Left lobe of liver (tissue), 2 donors: ENCODE measurements around the gene TSPAN17. TPM values are rescaled to one million over a fixed set of nuclear protein-coding genes. Genes with fewer than 3 reads are reported as not detected.
"Not testable (repeated sequence)": the region's sequence is repeated elsewhere in the genome, so short reads cannot be mapped to it uniquely, and the experiment has no call there.

Experiments
- ATAC-seq: fragments of 200-7000 bp; cut with Tn5 transposase; one replicate; pipeline ENCODE4 v1.9.1; 2020; ENCODE audit warnings: mild to moderate bottlenecking, moderate library complexity
- DNase-seq: peaks from one replicate; pipeline ENCODE4 v3.0.0-alpha.2; 2020; ENCODE audit warnings: low spot score
- total RNA-seq: library from RNA; stranded (reverse); gene quantifications from one replicate; pipeline ENCODE4 v1.2.1, GENCODE V29; 2021
- donor health status: DM: no; HTN: no; CAD: no; lungs with moderate emphysema.
- donor health status: DM: no; HTN: yes; CAD: no.

Gene TSPAN17
- total RNA-seq, 1 donor from 2014 or later = 13.7 TPM

DNA sequence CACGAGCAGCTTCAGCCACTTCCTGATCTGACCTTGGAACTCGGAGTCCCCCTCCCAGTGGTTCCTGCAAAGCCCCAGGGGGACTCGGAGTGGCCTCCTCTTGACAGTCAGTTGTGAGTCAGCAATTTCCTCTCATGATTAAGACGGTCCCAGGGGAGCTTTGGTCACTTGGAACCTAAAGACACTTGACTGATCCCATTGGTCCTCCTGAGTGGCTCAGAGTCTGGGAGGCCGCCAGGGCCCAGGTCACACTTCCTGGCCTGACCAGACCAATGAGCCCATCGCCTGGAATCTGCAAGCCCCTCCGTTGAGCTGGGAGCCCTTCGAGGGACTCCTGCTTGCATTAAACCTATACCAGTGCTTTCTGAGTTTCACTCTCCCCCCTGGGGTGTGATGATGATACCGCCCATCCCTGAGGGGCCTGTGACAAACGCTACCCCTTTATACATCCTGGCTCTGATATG is 29.1 kb downstream of the TSPAN17 start:
- DNase-seq (no peak), ATAC-seq (no peak)

DNA sequence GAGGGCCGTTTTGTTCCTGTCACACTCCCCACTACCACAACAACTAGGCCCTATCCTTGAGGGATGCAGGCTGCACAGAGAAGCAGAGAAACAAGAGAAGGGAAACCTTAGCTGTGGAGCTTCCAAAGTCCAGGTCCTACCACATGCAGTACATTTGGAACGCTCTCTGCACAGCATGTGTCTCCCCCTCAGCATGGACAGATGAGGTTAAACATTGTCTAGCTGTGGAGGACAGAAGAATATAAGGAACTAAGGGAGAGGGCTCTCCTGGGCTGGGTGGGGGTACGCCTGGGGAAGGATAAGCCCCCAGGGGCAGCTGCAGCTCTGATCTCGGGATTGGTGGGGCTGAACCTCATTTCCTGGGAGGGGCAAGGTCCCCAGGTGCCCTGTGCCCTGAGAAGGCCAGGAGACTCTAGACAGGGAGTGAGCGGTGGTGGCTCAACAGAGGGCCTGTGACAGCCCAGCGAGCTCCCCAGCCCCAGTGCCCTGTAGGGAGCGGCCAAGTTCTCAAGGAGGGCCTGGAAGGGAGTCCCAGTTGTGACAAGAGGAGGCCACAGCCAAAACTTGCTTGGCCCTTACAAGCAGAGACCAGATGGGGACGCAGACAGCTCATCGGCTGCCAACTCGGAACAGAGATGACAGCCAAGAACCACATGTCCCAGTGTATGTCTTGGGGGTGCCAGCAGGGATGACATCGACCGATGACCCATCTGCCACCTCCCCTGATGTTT is 30.1 kb downstream of the TSPAN17 start:
- DNase-seq (no peak), ATAC-seq (no peak)

DNA sequence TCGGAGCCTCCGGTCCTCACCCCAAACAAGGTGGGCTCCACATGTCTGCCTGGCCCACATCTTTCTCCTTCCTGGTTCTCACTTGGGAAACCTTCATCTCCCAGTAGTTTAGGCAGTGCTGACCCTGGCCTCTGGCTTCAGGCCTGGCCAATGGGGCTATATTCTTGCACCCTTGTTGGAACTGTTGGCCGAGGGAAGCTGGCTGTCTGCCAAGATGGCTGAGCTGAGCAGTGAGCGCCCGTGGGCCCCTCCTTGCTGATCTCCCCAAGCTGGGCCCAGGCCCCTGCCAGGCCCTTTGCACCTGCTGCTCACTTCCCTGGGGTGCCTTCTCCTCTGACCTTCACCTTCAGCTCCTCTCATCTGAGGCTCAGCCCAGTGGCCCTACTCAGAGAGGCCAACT is 31.3 kb downstream of the TSPAN17 start:
- ATAC-seq (no peak), DNase-seq (no peak)

DNA sequence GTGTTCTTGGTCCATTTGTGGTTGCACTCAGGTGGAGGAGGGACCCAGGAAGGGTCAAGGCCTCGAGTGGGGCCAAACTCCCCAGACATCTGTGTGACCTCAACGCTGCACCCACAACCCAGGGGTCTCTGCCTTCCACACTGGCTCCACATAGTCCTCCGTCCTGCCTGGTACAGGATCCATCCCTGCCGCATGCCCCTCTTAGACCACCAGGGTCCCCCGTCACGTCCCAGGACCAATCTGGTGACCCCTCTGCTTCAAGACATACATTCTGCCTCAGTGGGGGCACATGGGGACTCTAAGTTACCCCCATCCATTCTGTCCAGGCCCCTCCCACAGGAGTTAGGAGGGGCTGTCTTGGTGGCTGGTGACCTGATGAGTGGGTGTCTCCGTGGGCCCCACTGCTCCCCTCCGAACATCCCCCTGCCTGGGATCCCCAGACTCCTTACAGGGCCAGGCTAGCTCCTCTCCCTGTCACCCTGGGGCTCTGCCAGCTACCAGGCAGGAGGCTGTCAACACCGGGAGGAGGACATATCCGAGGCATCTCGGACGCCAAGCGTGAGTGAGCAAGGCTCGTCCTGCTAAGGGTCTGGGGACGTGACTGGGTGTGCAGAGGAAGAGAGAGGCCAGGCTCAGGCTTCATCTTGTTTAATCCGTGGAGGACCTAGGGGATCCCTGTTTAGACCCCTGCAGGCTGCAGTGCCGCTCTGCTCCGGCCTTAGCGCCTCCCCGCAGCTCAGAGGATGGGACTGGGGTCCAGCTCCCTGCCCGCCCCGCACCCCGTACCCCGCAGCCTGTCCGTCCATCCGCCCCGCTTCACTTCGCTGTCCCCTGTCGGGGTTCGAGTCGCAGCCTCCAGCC is 32.3 kb downstream of the TSPAN17 start:
- DNase-seq (no peak), ATAC-seq (no peak)

DNA sequence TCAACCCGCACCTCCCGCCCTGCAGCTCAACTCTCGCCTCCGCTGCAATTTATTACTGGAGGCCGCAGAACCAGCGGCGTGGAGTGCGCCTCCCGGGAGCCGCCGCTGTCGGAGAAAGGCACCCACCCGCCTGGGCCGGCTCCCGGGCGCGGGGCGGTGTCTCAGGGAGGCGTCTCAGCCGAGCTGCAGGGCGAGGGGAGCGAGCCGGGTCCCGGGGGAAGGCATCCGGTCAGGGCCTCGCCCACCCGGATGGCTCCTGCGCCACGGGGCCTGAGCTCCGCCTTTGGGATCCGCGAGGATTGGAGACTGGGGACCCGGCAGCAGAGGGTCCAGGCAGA is 32.9 kb downstream of the TSPAN17 start:
- ATAC-seq (no peak), DNase-seq (no peak)

DNA sequence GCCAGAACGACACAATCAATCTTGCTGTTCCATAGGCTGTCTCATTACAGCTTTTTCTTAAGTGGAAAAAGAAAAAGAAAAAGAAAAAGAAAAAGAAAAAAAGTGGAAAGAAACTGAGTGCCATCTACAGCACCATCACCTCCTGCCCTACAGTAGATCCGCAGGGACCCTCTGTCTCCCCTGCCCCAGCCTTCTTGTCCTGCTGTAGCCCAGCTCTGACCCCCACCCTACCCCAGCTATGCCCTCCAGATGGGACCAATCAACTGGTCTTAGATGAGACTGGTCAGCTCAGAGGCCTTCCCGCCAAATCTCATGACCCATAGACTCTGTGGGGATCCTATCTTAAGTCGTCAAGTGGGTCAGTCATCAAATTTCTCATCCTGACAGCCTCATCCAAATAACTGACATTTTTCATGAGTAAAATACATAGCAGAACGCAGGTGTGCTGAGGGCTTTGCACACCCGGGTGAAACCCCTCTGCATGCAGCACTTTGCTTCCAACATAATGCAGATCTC is 34.8 kb downstream of the TSPAN17 start:
- DNase-seq (no peak), ATAC-seq (no peak)

DNA sequence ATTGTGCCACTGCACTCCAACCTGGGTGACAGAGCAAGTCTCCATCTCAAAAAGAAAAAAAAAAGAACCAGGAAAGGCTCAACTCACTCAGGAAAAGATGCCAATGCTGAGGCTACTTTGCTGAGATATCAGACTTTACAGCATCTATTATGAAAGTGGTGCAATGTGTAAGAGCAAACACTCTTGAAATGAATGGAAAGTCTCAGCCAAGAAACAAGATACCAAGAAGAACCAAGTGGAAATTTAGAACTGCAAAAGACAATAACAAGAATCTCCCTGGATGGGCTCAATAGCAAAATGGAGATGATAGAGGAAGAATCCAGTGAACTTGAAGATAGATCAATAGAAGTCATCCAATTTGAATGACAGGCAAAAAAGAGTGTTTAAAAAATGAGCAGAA is 37.7 kb downstream of the TSPAN17 start:
- no peak for DNase-seq

DNA sequence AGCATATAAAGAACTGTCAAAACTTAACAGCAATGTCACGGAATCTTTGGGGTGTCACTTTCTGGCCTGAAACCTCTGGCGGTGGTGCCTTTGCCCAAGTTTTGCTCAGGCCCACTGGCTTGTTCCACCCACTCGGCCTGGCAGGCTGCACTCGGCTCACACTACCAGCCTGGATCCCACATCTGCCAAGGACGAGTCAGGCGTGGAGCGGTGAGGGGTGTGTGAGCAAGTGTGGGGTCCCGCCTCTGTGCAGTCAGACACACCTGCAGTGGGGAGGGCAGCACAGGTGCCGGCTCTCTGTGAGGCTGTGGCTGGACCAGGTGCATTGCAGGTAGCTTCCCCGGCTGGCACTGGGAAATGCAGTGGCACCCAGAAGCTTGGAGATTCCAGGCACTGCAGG is 40.0 kb downstream of the TSPAN17 start:
- DNase-seq (no peak), ATAC-seq (no peak)

More for the DNA sequence above, 37.7 kb downstream of the TSPAN17 start:
- no peak for ATAC-seq

DNA sequence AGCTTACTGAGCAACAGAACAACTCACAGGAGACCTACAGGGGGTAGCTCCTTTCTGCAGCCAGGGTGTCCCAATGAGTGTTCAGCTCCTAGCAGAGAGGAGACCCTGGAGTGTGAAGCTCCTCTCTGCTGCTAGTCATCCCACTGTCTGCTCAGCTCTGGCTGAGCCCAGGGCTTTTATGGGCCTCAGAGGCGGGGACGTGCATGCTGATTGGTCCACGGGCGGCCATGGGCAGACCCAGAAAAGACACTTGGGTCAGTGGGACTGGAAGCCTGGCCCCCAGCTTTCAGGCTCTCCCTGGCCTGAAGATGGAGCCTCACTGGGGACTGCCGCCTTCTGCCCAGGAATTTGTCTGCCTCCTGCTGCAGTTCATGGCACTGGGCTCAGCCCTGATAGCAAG is 40.6 kb downstream of the TSPAN17 start:
- ATAC-seq (no peak), DNase-seq (no peak)

DNA sequence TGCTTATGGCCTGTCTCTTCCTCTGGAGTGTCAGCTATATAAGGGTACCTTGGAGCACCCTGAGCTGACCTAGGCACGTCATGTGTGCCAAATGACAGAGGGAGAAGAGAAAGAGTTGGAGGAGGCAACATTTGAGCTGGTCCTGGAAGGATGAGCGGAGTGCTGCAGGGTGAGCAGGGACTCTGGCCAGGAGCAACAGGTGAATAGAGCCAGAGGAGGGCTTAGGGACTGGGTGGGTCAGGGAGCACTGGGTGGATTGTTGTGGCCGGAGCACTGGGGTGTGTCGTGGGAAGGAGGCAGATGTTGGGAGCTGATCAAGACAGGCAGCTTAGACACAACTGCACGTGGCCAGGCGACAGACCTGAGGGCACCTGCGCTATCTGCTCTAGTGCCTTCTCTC is 43.6 kb downstream of the TSPAN17 start:
- ATAC-seq = no peak
- DNase-seq = no peak

DNA sequence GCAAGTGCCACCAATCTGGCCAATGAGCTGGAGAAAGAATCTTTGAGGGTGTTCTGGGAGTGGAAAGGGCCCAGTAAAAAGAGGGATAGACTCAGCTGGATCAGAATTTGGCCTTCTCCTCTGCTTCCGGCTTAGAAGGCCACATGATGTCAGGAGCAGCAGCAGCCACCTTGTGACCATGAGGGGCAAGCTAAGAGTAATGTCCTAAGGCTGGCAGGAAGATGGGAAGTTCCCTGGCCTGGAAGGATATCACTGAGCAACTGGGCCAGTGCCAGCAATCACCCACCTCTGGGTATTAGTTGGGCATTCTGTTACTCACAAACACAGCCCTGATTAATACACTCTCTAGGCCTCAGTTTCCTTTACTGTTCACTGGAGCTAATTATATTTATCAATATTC is 44.2 kb downstream of the TSPAN17 start:
- no peak for DNase-seq
- no peak for ATAC-seq

DNA sequence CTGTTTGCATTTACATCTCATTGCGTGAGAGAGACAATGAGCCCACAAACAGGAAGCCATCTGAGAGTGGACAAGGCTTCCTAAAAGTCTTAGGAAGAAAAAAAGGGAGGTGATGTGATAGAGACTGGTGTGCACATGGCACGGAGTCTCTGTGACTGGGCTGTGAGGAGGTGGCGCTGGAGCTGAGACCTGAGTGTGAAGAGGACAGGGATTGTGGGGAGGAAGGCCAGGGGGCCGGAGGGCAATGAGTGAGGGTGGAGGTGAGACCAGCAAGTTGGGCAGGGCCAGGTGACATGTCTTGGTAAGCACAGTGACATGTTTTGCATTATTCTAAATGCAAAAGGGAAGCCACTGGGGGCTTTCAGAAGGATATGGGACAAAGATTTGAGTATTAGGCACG is 45.0 kb downstream of the TSPAN17 start:
- ATAC-seq = no peak
- no peak for DNase-seq

DNA sequence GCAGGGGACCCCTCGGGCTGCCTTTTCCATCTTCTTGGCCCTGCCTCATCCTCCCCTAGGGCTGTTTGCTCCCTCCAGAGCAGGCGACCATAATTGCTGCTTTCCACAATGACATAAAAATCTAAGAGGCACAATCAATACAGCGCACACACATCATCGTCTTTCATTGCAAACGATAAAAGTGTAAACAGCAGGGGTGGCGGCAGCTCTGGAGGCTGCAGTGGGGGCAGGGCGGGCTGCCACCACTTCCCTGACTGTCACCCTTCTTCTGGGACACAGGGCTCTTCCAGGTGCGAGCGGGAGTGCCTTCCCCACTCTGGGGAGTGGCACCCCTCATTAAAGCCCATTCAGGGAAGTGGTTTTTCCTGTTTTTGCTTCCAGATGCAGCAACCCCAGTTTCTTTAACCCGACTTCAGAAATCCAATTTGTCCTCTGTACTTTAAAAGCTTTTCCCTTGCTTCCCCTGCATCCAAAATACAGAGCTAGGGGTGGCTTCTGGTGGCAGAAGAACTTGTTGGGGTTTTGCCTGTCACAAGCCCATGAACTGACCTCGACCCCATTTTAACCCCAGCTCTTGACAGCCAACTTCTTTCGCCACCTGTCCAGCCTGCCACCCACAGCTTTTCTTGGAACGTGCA is 45.7 kb downstream of the TSPAN17 start:
- ATAC-seq = no peak
- DNase-seq = no peak

DNA sequence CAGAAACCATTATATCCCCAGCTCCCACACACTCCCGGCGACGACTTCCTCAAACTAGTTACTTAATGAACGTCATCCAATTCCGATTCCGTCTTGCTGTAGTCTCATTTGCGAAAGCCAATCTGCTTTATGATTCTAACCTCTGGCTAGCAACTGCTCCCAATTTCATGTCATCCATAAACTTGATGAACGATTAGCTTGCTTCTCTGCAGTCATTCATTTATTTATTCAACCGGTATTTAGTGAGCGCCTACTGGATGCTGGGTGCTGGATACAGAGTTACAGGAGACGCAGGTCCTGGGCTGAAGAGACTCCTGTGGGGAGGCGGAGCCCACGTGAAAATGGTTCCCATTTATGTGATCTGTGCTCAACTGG is 46.2 kb downstream of the TSPAN17 start:
- no peak for ATAC-seq
- no peak for DNase-seq

DNA sequence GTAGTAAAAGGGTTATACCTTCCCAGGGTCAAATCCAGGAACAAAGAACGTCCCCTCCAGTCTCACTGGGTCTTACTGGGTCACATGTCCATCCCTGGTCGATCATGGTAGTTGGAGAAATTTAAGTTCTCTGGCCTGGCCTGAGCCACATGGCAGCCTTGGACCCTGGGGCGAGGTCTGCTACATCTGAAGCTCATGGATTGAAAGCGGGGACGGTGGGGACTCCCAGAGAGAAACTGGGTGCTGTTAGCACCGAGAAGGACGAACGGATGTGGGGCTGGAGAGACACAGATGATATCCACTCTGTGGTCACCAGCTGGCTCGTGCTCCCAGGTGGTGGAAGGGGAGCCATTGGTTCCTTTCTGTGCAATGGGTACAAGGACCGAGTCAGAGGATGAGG is 46.9 kb downstream of the TSPAN17 start:
- ATAC-seq = no peak
- DNase-seq = no peak

DNA sequence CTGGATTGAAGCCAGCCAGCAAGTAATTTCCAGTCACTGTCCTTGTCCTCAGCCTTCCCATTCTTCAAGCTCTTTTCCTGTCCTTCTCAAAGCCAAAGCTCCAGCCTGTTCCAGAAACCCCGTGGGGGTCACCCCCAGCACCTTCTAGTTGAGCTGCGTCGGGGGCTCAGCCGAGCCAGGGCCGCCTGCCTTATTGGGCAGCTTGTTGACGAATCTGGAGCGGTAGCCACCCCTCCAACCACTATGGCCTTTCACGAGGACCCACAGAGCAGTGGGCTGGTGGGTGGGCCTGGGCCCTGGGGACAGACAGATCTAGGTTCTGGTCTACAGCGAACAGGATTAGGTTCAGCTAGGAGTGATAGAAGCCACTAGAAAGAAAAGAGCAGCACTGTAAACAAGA is 47.3 kb downstream of the TSPAN17 start:
- DNase-seq (no peak), ATAC-seq (no peak)

DNA sequence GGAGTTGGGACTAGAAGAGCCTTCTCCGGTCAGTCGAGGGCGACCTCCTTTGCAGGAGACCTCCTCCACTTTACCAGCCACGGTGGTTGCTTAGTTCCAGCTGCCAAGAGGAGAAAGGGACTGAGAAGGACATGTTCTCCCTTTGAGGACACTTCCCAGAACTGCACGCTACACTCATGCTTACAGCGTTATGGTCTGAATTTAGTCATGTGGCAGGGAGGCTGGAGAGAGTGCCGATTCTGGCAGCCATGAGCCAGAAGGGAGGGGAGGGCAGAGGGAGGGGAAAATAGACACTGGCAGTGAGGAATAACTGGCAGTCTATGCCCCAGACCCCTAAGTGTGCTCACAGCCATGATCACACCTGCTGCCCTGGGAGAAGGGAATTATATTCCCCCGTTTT is 47.8 kb downstream of the TSPAN17 start:
- no peak for ATAC-seq

DNA sequence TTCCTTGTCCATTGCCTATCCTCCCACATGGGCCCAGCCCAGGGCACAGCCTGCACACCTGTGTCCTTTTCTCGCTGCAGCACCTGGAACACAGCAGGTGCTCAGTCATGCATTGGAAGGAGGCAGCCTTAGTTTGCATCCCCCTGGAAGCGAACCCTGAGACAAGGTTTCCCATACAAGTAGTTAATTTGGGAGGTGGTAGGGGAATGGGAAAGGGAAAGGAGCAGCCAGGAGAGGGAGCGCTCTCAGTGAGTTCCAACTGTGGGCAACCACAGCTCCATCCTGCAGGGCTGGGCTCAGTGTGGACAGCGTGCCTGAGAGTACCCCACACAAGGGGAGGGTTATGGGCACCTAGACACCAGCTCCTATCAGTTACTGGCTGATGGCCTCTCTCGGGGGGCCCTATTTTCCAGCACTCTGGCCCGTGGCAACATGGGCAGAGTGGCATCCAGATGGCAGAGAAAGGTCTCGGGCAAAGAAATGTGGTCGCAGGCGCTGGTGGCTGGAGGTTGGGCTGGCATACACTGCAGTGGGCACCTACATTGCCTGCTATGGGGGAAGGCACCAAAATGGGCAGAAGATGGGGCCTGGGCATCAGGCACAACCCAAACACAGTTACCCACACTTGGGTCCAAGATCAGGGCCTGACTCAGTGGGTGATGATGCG is 50.1 kb downstream of the TSPAN17 start:
- DNase-seq (no peak), ATAC-seq (no peak)

More for the DNA sequence above, 47.8 kb downstream of the TSPAN17 start:
- DNase-seq = no peak

DNA sequence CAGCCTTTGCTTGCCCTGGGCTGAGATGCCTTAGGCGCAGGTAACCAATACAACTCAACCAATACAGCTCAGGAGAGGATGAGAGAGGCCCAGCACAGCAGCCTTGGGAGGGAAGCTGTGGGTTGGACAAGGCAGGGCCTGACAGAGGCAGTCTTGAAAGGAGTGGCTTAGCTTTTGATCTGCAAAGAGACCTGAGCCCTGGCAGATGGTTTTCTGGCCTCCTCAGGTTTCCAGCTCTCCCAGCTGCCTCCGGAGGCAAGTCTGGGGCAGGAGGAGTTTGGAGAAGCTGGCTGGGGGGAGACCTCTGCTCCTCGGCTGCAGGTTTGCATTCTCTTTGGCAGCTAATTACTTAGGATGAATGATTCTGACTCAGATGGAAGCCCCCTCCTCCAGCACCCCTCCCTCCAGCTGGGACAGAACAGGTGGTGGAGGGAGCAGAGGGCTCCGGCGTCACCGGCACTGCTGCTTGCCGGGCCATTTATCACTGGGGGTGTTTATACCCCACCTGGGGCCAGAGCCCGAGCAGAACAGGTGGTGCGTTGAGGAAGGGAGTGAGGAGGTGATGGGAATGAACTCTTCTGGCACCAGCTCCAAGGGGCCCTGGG is 50.8 kb downstream of the TSPAN17 start:
- no peak for DNase-seq
- no peak for ATAC-seq

DNA sequence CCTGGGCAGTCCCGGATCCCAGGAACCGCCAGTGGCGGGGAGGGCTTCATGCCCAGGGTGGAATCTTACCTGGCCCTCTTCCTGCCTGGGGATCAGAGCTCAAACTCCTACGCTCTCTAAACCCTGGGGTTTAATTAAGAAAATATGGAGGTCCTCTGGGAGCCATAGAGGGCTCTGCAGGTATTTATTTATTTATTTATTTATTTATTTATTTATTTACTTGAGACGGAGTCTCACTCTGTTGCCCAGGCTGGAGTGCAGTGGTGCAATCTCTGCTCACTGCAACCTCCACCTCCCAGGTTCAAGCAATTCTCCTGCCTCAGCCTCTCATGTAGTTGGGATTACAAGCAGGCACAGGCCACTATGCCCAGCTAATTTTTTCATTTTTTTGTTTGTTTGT is 52.2 kb downstream of the TSPAN17 start:
- not testable (repeated sequence) for ATAC-seq, DNase-seq
